SU-DHL-6 (cell line): ENCODE data around the gene LFNG.

Experiments
- CTCF ChIP-seq: fragments of 200-600 bp; sonication (generic); IDR thresholded peaks from one replicate; pipeline ENCODE4 v1.5.1; 2017; ENCODE audit warnings: antibody characterized with exemption, mild to moderate bottlenecking, low read length, moderate library complexity; ENCODE audit not compliant: insufficient read depth, poor library complexity, severe bottlenecking
- EZH2phosphoT487 ChIP-seq: fragments of 200-600 bp; sonication (generic), shearing (Covaris generic); conservative IDR thresholded peaks from 2 replicates; pipeline ENCODE4 v1.6.1; 2018; ENCODE audit warnings: mild to moderate bottlenecking, antibody characterized with exemption, low read length, moderate library complexity, mixed read lengths

DNA sequence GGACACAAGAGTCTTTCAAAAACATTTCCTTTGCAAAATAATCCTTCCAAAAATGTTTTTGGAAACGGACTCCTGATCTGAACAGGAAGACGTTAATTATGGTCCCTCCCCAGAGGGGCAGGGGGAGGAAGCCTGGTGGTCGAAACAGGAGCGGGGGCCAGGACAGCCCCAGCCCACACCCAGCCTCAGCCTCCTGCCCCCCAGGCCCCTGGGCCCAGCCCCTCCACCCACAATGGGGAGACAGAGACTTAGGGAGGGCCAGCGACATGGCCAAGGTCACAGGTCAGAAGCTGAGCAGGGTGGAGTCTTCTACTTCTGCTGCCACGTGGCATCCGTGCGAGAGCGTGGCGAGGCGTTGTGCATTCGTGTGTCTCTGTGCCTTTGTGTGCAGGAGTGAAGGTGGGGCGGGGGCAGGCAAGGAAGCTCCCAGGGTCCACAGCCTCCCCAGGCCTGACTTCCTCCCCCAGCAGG is 29.4 kb upstream of the LFNG start:
- TF ChIP-seq CTCF (no peak), EZH2phosphoT487 (no peak)
